B cell (primary cell): Measurements from ENCODE around the gene LHPP.

Experiments
- CTCF ChIP-seq: fragments of 200-600 bp; IDR thresholded peaks from one replicate; pipeline ENCODE4 v1.8.0; 2022; ENCODE audit warnings: antibody characterized with exemption, mild to moderate bottlenecking
- EZH2 ChIP-seq: IDR thresholded peaks from 2 replicates; pipeline ENCODE4 v1.6.1; 2012; ENCODE audit warnings: borderline replicate concordance, low read depth, mild to moderate bottlenecking, moderate library complexity, low read length; ENCODE audit not compliant: insufficient read depth, poor library complexity, severe bottlenecking

- no peak for TF ChIP-seq CTCF
- no peak for TF ChIP-seq EZH2
Measured at GRCh38 chr10:124468624-124469023, 7.0 kb downstream of the LHPP start.
